A549 treated with AZD9567 at 1 μM for 4 hours (cell line): ENCODE measurements around the gene CNFN. TPM values are rescaled to one million over a fixed set of nuclear protein-coding genes. Genes with fewer than 3 reads are reported as not detected.

Experiments
- total RNA-seq: library from RNA; stranded (reverse); fragments of 200-300 nt; extraction: Qiagen RNA extraction; gene quantifications from 5 replicates; pipeline ENCODE4 v1.2.3, GENCODE V29; 2022; ENCODE audit not compliant: insufficient read depth

Gene CNFN, protein sequence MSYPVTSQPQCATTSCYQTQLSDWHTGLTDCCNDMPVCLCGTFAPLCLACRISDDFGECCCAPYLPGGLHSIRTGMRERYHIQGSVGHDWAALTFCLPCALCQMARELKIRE
- 31.4 to 52.9 TPM (median 48.6 TPM) in 5 replicates for total RNA-seq

DNA sequence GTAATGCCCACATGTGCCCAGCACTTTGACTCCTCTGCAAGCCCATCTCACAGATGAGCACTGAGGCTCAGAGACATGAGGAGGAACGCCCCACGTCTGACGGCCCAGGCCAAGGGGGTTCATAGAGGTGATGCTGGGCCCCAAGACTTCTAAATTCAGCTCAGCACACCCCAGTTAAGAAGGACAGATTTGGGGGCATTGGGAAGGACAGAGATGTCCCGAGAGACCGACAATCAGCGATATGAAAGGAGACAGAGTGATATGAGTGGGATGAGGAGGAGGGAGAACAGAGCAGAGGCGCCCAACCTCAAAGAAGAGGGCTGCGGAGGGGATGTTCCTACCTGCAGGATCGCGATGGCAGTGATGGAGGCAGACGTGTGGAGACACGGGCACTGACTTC lies at the start of gene CNFN:
Gene CNFN, minus strand, starts transcription at position 399 of the 400 bp plus-strand sequence. CDS start 1,260 bp downstream, outside the sequence.

DNA sequence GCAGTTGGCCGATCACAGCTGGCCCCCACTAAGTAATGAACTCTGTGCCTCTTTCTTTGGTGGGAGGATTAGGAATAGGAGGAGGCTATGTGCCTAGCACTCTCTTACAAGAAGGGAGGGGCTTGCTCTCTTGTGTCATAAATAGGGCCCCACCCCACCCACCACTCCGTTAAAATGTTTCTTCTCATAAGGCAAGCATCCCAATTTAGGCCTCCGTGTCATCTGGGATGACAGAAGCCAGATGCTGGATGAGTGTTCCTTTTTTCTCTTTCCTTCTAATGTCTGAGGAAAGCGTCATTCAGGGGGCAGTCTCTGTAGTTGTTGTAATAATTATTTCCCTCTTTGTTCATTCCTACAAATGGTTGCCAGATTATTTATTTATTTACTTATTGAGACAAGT lies 37.2 kb upstream of the CNFN start, which contains the start of gene LIPE:
Gene LIPE, minus strand, starts transcription at position 76 of the 400 bp plus-strand sequence. CDS start 239 bp downstream, outside the sequence.

Other genes with a start within 250 kb of the CNFN start
- 47.7 to 74.6 TPM (median 67.5 TPM) in 5 replicates for gene DEDD2, start 172.6 kb downstream of the CNFN start, total RNA-seq
- 17.6 to 22.0 TPM (median 19.8 TPM) in 5 replicates for gene ZNF526, start 170.0 kb downstream of the CNFN start, total RNA-seq
- 108 to 158 TPM (median 149 TPM) in 5 replicates for gene GSK3A, start 147.7 kb downstream of the CNFN start, total RNA-seq
- 110 to 145 TPM (median 117 TPM) in 5 replicates for gene ERF, start 135.2 kb downstream of the CNFN start, total RNA-seq
- gene CIC, start 121.0 kb downstream of the CNFN start, total RNA-seq = 39.8 to 51.4 TPM (median 48.5 TPM) in 5 replicates
- gene PRR19, start 88.2 kb downstream of the CNFN start, total RNA-seq = 3.5 to 7.3 TPM (median 4.1 TPM) in 5 replicates
- 146 to 166 TPM (median 152 TPM) in 5 replicates for gene PAFAH1B3, start 87.7 kb downstream of the CNFN start, total RNA-seq
- gene TMEM145, start 77.0 kb downstream of the CNFN start, total RNA-seq = 3.1 to 4.6 TPM (median 3.6 TPM) in 4 of 5 replicates, not detected in the other
- gene MEGF8, start 64.7 kb downstream of the CNFN start, total RNA-seq = 19.4 to 25.8 TPM (median 23.4 TPM) in 5 replicates
- gene LIPE, start 37.1 kb upstream of the CNFN start, total RNA-seq = 1.5 to 3.1 TPM (median 2.3 TPM) in 5 replicates
- gene CXCL17, start 52.6 kb upstream of the CNFN start, total RNA-seq = 0.09 to 0.11 TPM in 2 of 5 replicates, not detected in the others
- 1.3 to 2.4 TPM (median 1.4 TPM) in 5 replicates for gene CEACAM1, start 138.2 kb upstream of the CNFN start, total RNA-seq
- not detected in 5 replicates for gene CEACAM8, start 204.6 kb upstream of the CNFN start, total RNA-seq